Measurements from ENCODE around the gene CTNNAL1.

CTNNAL1 gene

DNA sequence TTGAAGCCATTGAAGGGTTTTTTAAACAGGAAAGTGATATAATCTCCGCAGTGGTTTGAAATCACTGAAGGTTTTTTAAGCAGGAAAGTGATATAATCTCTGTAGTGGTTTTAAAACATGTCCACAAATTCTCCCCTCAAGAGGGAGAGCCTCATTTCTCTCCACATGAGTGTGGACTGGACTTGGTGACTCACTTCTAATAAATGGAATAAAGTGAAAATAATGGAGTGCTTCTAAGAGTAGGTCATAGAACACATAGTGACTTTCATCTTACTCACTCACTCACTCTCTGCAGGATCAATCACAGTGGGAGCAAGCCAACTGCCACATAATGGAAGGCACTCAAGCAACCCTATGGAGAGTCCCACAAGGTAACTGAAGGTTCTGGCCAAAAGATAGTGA lies 12.0 kb downstream of the CTNNAL1 start:
- no peak overlapping the region for H3K9ac ChIP-seq (ENCODE audit: low read length in 5 of 5)
- H3K27me3 ChIP-seq (ENCODE audit: control insufficient read depth in 5 of 5, insufficient read depth in 4 of 5, low read length in 5 of 5) = no peaks in the 10 kb centered on the region
- no peak overlapping the region for H3K27ac ChIP-seq (ENCODE audit: low read depth, low read length)
- peaks cover 3 to 14% (median 10%) of the 10 kb centered on the region in 5 donors for H3K9me3 ChIP-seq (ENCODE audit: control insufficient read depth in 5 of 5, low read length in 5 of 5)
- H3K36me3 ChIP-seq (ENCODE audit: control insufficient read depth in 5 of 5, insufficient read depth in 5 of 5, low read length in 5 of 5) = peaks cover 0 to 11% (median 0%) of the 10 kb centered on the region in 5 donors
- H3K4me1 ChIP-seq (ENCODE audit: control insufficient read depth in 5 of 5, insufficient read depth in 5 of 5, low read length in 5 of 5) = peaks cover 0 to 11% (median 0%) of the 10 kb centered on the region in 5 donors
- H3K4me3 ChIP-seq (ENCODE audit: low read depth in 1 of 5, low read length in 5 of 5) = no peak overlapping the region

- Histone ChIP-seq H3K9ac (ENCODE audit: low read length in 5 of 5) (no peak overlapping the region), H3K27me3 (ENCODE audit: control insufficient read depth in 5 of 5, insufficient read depth in 4 of 5, low read length in 5 of 5) (no peaks in the 10 kb centered on the region), H3K4me3 (ENCODE audit: low read depth in 1 of 5, low read length in 5 of 5) (no peak overlapping the region), H3K4me1 (ENCODE audit: control insufficient read depth in 5 of 5, insufficient read depth in 5 of 5, low read length in 5 of 5) (peaks cover 0 to 25% (median 8%) of the 10 kb centered on the region in 5 donors), H3K36me3 (ENCODE audit: control insufficient read depth in 5 of 5, insufficient read depth in 5 of 5, low read length in 5 of 5) (no peaks in the 10 kb centered on the region), H3K9me3 (ENCODE audit: control insufficient read depth in 5 of 5, low read length in 5 of 5) (peaks cover 0 to under 1% (median 0%) of the 10 kb centered on the region in 5 donors), H3K27ac (ENCODE audit: low read depth, low read length) (peak overlapping the region; percentile 48)
Measured at GRCh38 chr9:108997112-108997511, 16.2 kb downstream of the CTNNAL1 start.

DNA sequence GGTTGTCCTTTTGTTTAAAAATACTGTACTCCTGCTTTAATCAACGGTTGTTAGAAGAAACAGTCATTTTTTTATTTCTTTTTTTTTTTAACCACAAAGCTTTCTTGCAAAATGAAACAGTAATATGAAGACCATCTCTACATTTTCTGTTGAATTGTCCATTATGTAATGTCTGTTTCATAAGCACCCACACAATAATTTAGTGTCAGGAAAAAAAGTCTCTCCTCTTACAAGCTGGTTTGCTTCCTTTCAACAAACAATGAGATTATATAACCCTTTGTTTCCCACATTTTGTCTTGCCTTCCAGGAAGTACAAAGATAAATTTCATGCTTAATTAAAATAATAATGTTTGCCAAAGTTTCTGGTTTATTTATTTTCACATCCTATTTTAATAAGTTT lies 16.7 kb downstream of the CTNNAL1 start:
- no peaks in the 10 kb centered on the region for H3K27me3 ChIP-seq (ENCODE audit: control insufficient read depth in 5 of 5, insufficient read depth in 4 of 5, low read length in 5 of 5)
- H3K36me3 ChIP-seq (ENCODE audit: control insufficient read depth in 5 of 5, insufficient read depth in 5 of 5, low read length in 5 of 5) = no peaks in the 10 kb centered on the region
- peaks cover 0 to 25% (median 8%) of the 10 kb centered on the region in 5 donors for H3K4me1 ChIP-seq (ENCODE audit: control insufficient read depth in 5 of 5, insufficient read depth in 5 of 5, low read length in 5 of 5)
- H3K9ac ChIP-seq (ENCODE audit: low read length in 5 of 5) = peak overlapping the region in 1 of 5 donors; percentile 8
- no peak overlapping the region for H3K4me3 ChIP-seq (ENCODE audit: low read depth in 1 of 5, low read length in 5 of 5)
- H3K9me3 ChIP-seq (ENCODE audit: control insufficient read depth in 5 of 5, low read length in 5 of 5) = no peaks in the 10 kb centered on the region
- peak overlapping the region; percentile 48 for H3K27ac ChIP-seq (ENCODE audit: low read depth, low read length)

- Histone ChIP-seq H3K36me3 (ENCODE audit: control insufficient read depth in 5 of 5, insufficient read depth in 5 of 5, low read length in 5 of 5) (peaks cover 0 to 12% (median 5%) of the 10 kb centered on the region in 5 donors), H3K27me3 (ENCODE audit: control insufficient read depth in 5 of 5, insufficient read depth in 4 of 5, low read length in 5 of 5) (no peaks in the 10 kb centered on the region), H3K9me3 (ENCODE audit: control insufficient read depth in 5 of 5, low read length in 5 of 5) (no peaks in the 10 kb centered on the region), H3K27ac (ENCODE audit: low read depth, low read length) (peak overlapping the region; percentile 10), H3K9ac (ENCODE audit: low read length in 5 of 5) (no peak overlapping the region), H3K4me1 (ENCODE audit: control insufficient read depth in 5 of 5, insufficient read depth in 5 of 5, low read length in 5 of 5) (peaks cover 0 to 31% (median 8%) of the 10 kb centered on the region in 5 donors), H3K4me3 (ENCODE audit: low read depth in 1 of 5, low read length in 5 of 5) (no peak overlapping the region)
Measured at GRCh38 chr9:108994695-108995094, 18.6 kb downstream of the CTNNAL1 start.

DNA sequence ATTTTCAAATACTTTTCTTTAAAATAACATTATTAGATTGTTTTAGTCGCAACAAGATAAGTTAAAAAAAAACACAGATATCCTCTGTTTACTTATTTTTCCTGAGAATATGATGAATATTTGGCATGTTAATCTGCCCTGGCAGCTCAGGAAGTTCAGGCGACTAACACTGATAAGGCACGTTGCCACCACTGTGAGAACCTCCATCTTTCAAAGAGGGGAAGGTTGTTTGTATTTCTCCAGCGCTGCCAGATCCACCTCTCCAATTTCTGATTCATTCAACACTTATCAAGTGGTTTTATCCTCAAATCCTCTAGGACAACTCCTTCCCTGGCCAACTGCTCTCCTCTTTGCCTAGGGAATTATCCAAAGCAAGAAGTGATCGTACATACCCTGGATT lies 21.8 kb downstream of the CTNNAL1 start:
- Histone ChIP-seq H3K27ac (ENCODE audit: low read depth, low read length) (no peak overlapping the region), H3K4me3 (ENCODE audit: low read depth in 1 of 5, low read length in 5 of 5) (no peak overlapping the region), H3K9me3 (ENCODE audit: control insufficient read depth in 5 of 5, low read length in 5 of 5) (no peaks in the 10 kb centered on the region), H3K9ac (ENCODE audit: low read length in 5 of 5) (no peak overlapping the region), H3K27me3 (ENCODE audit: control insufficient read depth in 5 of 5, insufficient read depth in 4 of 5, low read length in 5 of 5) (no peaks in the 10 kb centered on the region), H3K36me3 (ENCODE audit: control insufficient read depth in 5 of 5, insufficient read depth in 5 of 5, low read length in 5 of 5) (peaks cover 0 to 14% (median 5%) of the 10 kb centered on the region in 5 donors), H3K4me1 (ENCODE audit: control insufficient read depth in 5 of 5, insufficient read depth in 5 of 5, low read length in 5 of 5) (peaks cover 0 to 28% (median 8%) of the 10 kb centered on the region in 5 donors)

DNA sequence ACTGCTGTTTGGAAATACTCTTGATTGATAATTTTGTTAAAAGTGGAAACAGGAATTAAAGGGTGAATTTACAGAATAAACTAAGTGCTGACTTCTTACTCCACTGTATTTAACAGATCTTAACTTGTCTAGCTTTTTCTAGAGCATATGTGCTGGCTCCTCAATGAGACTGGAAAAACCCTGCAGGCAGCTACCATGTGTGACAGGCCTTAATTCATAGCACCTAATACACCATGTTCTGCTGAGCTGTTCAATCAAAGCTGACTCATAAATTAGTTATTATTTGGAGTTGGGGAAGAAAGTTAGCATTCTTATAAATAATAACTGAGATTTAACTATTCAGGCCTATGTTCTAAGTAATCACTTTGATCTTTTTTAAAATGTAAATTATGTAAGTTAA lies 29.4 kb downstream of the CTNNAL1 start:
- Histone ChIP-seq H3K36me3 (ENCODE audit: control insufficient read depth in 5 of 5, insufficient read depth in 5 of 5, low read length in 5 of 5) (peaks cover 2 to 12% (median 9%) of the 10 kb centered on the region in 5 donors), H3K4me1 (ENCODE audit: control insufficient read depth in 5 of 5, insufficient read depth in 5 of 5, low read length in 5 of 5) (no peaks in the 10 kb centered on the region), H3K27ac (ENCODE audit: low read depth, low read length) (no peak overlapping the region), H3K9ac (ENCODE audit: low read length in 5 of 5) (no peak overlapping the region), H3K9me3 (ENCODE audit: control insufficient read depth in 5 of 5, low read length in 5 of 5) (no peaks in the 10 kb centered on the region), H3K27me3 (ENCODE audit: control insufficient read depth in 5 of 5, insufficient read depth in 4 of 5, low read length in 5 of 5) (no peaks in the 10 kb centered on the region), H3K4me3 (ENCODE audit: low read depth in 1 of 5, low read length in 5 of 5) (no peak overlapping the region)

GRCh38 chr9:108980893-108981292 lies 32.4 kb downstream of the CTNNAL1 start:
- no peak overlapping the region for H3K27ac ChIP-seq (ENCODE audit: low read depth, low read length)
- no peak overlapping the region for H3K9ac ChIP-seq (ENCODE audit: low read length in 5 of 5)
- H3K27me3 ChIP-seq (ENCODE audit: control insufficient read depth in 5 of 5, insufficient read depth in 4 of 5, low read length in 5 of 5) = no peaks in the 10 kb centered on the region
- H3K4me3 ChIP-seq (ENCODE audit: low read depth in 1 of 5, low read length in 5 of 5) = no peak overlapping the region
- peaks cover 0 to 4% (median 0%) of the 10 kb centered on the region in 5 donors for H3K4me1 ChIP-seq (ENCODE audit: control insufficient read depth in 5 of 5, insufficient read depth in 5 of 5, low read length in 5 of 5)
- H3K36me3 ChIP-seq (ENCODE audit: control insufficient read depth in 5 of 5, insufficient read depth in 5 of 5, low read length in 5 of 5) = peaks cover 2 to 13% (median 9%) of the 10 kb centered on the region in 5 donors
- H3K9me3 ChIP-seq (ENCODE audit: control insufficient read depth in 5 of 5, low read length in 5 of 5) = no peaks in the 10 kb centered on the region

DNA sequence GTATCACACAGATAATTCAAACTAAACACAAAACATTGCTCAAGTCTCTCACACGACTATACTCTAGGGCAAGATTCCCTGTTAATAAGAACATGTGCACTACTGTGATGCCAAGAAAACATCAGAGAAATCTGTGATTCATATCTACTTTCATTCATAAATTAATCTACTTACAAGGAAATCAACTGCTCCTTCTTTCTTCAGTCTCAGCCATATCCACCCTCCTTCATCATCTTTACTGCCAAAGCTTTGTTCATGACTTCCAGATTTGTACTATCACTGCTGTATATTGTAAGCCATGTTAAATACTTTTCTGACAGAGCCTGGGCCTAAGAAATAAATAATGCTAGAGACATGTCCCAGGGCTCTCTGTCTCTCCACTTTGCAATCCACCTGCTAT lies 35.1 kb downstream of the CTNNAL1 start:
- Histone ChIP-seq H3K27me3 (ENCODE audit: control insufficient read depth in 5 of 5, insufficient read depth in 4 of 5, low read length in 5 of 5) (no peaks in the 10 kb centered on the region), H3K27ac (ENCODE audit: low read depth, low read length) (no peak overlapping the region), H3K36me3 (ENCODE audit: control insufficient read depth in 5 of 5, insufficient read depth in 5 of 5, low read length in 5 of 5) (peaks cover 2 to 13% (median 9%) of the 10 kb centered on the region in 5 donors), H3K4me3 (ENCODE audit: low read depth in 1 of 5, low read length in 5 of 5) (no peak overlapping the region), H3K4me1 (ENCODE audit: control insufficient read depth in 5 of 5, insufficient read depth in 5 of 5, low read length in 5 of 5) (peaks cover 0 to 18% (median 12%) of the 10 kb centered on the region in 5 donors), H3K9ac (ENCODE audit: low read length in 5 of 5) (no peak overlapping the region), H3K9me3 (ENCODE audit: control insufficient read depth in 5 of 5, low read length in 5 of 5) (no peaks in the 10 kb centered on the region)

DNA sequence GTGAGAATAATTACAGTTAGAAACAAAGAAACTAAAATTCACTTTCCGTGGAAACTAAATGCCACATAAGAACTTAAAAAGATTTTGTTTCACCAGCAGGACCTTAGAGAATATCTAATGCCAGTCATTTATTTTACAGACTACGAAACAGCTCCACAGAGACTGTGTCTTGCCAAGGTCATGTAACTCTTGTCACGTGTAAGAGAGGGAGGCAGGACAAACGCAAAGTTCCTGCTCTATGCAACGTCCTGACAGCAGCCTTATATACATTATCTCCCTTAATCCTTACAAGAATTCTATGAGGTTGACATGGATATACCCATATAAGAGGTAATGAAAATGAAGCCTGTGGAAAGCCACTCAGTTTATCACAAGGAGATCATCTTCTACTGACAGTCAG lies 39.4 kb downstream of the CTNNAL1 start:
- H3K9me3 ChIP-seq (ENCODE audit: control insufficient read depth in 5 of 5, low read length in 5 of 5) = no peaks in the 10 kb centered on the region
- H3K36me3 ChIP-seq (ENCODE audit: control insufficient read depth in 5 of 5, insufficient read depth in 5 of 5, low read length in 5 of 5) = peaks cover 0 to 4% (median 3%) of the 10 kb centered on the region in 5 donors
- no peak overlapping the region for H3K27ac ChIP-seq (ENCODE audit: low read depth, low read length)
- peaks cover 0 to 34% (median 25%) of the 10 kb centered on the region in 5 donors for H3K4me1 ChIP-seq (ENCODE audit: control insufficient read depth in 5 of 5, insufficient read depth in 5 of 5, low read length in 5 of 5)
- H3K9ac ChIP-seq (ENCODE audit: low read length in 5 of 5) = no peak overlapping the region
- no peak overlapping the region for H3K4me3 ChIP-seq (ENCODE audit: low read depth in 1 of 5, low read length in 5 of 5)
- no peaks in the 10 kb centered on the region for H3K27me3 ChIP-seq (ENCODE audit: control insufficient read depth in 5 of 5, insufficient read depth in 4 of 5, low read length in 5 of 5)

GRCh38 chr9:108972626-108973209 lies 40.6 kb downstream of the CTNNAL1 start:
- Histone ChIP-seq H3K9me3 (ENCODE audit: control insufficient read depth in 5 of 5, low read length in 5 of 5) (no peaks in the 10 kb centered on the region), H3K4me1 (ENCODE audit: control insufficient read depth in 5 of 5, insufficient read depth in 5 of 5, low read length in 5 of 5) (peaks cover 0 to 30% (median 25%) of the 10 kb centered on the region in 5 donors), H3K27me3 (ENCODE audit: control insufficient read depth in 5 of 5, insufficient read depth in 4 of 5, low read length in 5 of 5) (no peaks in the 10 kb centered on the region), H3K9ac (ENCODE audit: low read length in 5 of 5) (no peak overlapping the region), H3K36me3 (ENCODE audit: control insufficient read depth in 5 of 5, insufficient read depth in 5 of 5, low read length in 5 of 5) (peaks cover 0 to 4% (median 2%) of the 10 kb centered on the region in 5 donors), H3K4me3 (ENCODE audit: low read depth in 1 of 5, low read length in 5 of 5) (peak overlapping the region in 1 of 5 donors; percentile 19), H3K27ac (ENCODE audit: low read depth, low read length) (peak overlapping the region; percentile 56)

All from subcutaneous abdominal adipose tissue (tissue), 5 donors.